Mucosa of descending colon (tissue), 3 donors: Measurements from ENCODE around the gene PLA2G2F. TPM values are rescaled to one million over a fixed set of nuclear protein-coding genes. Genes with fewer than 3 reads are reported as not detected.

Experiments
- ATAC-seq: fragments of 200-7000 bp; cut with Tn5 transposase; one replicate; pipeline ENCODE4 v1.9.1; 2020; ENCODE audit warnings: mild to moderate bottlenecking, moderate library complexity
- DNase-seq, 3 donors: peaks; one replicate each; pipeline ENCODE4 v3.0.0-alpha.2; 2020
- H3K36me3 ChIP-seq: fragments of 200-600 bp; one replicate; pipeline ENCODE4 v1.8.0; 2021; ENCODE audit warnings: low read depth, mild to moderate bottlenecking
- H3K4me1 ChIP-seq: fragments of 200-600 bp; one replicate; pipeline ENCODE4 v1.8.0; 2021; ENCODE audit warnings: low read depth, mild to moderate bottlenecking
- H3K4me3 ChIP-seq: fragments of 200-600 bp; one replicate; pipeline ENCODE4 v1.8.0; 2021; ENCODE audit warnings: mild to moderate bottlenecking
- H3K9me3 ChIP-seq: fragments of 200-600 bp; one replicate; pipeline ENCODE4 v1.8.0; 2021; ENCODE audit warnings: mild to moderate bottlenecking
- CTCF ChIP-seq: fragments of 200-600 bp; IDR thresholded peaks from one replicate; pipeline ENCODE4 v1.8.0; 2022; ENCODE audit warnings: antibody characterized with exemption, mild to moderate bottlenecking
- intact Hi-C, 2 donors: fragments of 100-400 bp; cut with DNase I in 1 of 2; cut with micrococcal nuclease in 1 of 2; formaldehyde crosslinking; loops; one replicate each; pipeline versions ENCODE4 v1.11.0 to v1.11.1; 2022; cut with DNase I, micrococcal nuclease
- total RNA-seq, 3 donors: library from RNA; stranded (reverse); fragmentation: NEBNext Ultra II Directional in 2 of 3; extraction: Animal tissue kit (Norgen Biotek cat#: 25700) in 2 of 3; gene quantifications; one replicate each; pipeline versions ENCODE4 v1.2.1 to v1.2.4, GENCODE V29; 2021 to 2023
- donor health status: DM: no; HTN: no; CAD: no; lungs with moderate emphysema.
- donor health status: DM: no; HTN: no; CAD: no.
- donor health status: DM: no; HTN: yes; CAD: no.

Gene PLA2G2F
- total RNA-seq, 3 donors from 2014 or later = 0.12 to 0.80 TPM; not detected in 1

GRCh38 chr1:20166051-20166450 lies 26.9 kb downstream of the PLA2G2F start:
- Histone ChIP-seq H3K4me3 (no peak overlapping the region), H3K9me3 (peaks cover 10% of the 10 kb centered on the region), H3K36me3 (no peaks in the 10 kb centered on the region), H3K4me1 (no peaks in the 10 kb centered on the region)
- ATAC-seq (peak; percentile 17), DNase-seq (peak in 1 of 3 donors; percentile 44)
- intact Hi-C loops = no loop called here
- TF ChIP-seq CTCF = no peak

GRCh38 chr1:20167126-20167525 lies 28.0 kb downstream of the PLA2G2F start:
- DNase-seq = no peak
- intact Hi-C loops = no loop called here
- Histone ChIP-seq H3K4me1 (no peaks in the 10 kb centered on the region), H3K4me3 (no peak overlapping the region), H3K9me3 (no peaks in the 10 kb centered on the region), H3K36me3 (no peaks in the 10 kb centered on the region)
- TF ChIP-seq CTCF = no peak
- no peak for ATAC-seq

GRCh38 chr1:20168564-20169491 lies 29.7 kb downstream of the PLA2G2F start:
- intact Hi-C loops = no loop called here
- ATAC-seq = no peak
- TF ChIP-seq CTCF = no peak

GRCh38 chr1:20169932-20170331 lies 30.8 kb downstream of the PLA2G2F start:
- H3K9me3 ChIP-seq = no peaks in the 10 kb centered on the region
- ATAC-seq = no peak
- H3K4me1 ChIP-seq = no peaks in the 10 kb centered on the region
- no peak for DNase-seq
- intact Hi-C loops = no loop called here
- H3K36me3 ChIP-seq = no peaks in the 10 kb centered on the region
- no peak overlapping the region for H3K4me3 ChIP-seq
- no peak for TF ChIP-seq CTCF

More at GRCh38 chr1:20168564-20169491, 29.7 kb downstream of the PLA2G2F start:
- Histone ChIP-seq H3K4me3 (no peak overlapping the region), H3K9me3 (no peaks in the 10 kb centered on the region), H3K36me3 (no peaks in the 10 kb centered on the region), H3K4me1 (no peaks in the 10 kb centered on the region)
- DNase-seq = peak in 1 of 3 donors; percentile 21

GRCh38 chr1:20172033-20172590 lies 33.0 kb downstream of the PLA2G2F start:
- intact Hi-C loops = no loop called here
- Histone ChIP-seq H3K4me3 (no peak overlapping the region), H3K9me3 (no peaks in the 10 kb centered on the region), H3K36me3 (no peaks in the 10 kb centered on the region), H3K4me1 (no peaks in the 10 kb centered on the region)
- DNase-seq (peak in 1 of 3 donors; percentile 45), ATAC-seq (peak; percentile 60)
- TF ChIP-seq CTCF = no peak
